HCEC 1CT (cell line): ENCODE data around the gene POT1.
"Not testable (repeated sequence)": the region's sequence is repeated elsewhere in the genome, so short reads cannot be mapped to it uniquely, and the experiment has no call there.

Experiments
- DNase-seq: peaks from one replicate; pipeline ENCODE4 v3.0.0-alpha.2; 2017

Gene POT1, protein sequence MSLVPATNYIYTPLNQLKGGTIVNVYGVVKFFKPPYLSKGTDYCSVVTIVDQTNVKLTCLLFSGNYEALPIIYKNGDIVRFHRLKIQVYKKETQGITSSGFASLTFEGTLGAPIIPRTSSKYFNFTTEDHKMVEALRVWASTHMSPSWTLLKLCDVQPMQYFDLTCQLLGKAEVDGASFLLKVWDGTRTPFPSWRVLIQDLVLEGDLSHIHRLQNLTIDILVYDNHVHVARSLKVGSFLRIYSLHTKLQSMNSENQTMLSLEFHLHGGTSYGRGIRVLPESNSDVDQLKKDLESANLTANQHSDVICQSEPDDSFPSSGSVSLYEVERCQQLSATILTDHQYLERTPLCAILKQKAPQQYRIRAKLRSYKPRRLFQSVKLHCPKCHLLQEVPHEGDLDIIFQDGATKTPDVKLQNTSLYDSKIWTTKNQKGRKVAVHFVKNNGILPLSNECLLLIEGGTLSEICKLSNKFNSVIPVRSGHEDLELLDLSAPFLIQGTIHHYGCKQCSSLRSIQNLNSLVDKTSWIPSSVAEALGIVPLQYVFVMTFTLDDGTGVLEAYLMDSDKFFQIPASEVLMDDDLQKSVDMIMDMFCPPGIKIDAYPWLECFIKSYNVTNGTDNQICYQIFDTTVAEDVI

DNA sequence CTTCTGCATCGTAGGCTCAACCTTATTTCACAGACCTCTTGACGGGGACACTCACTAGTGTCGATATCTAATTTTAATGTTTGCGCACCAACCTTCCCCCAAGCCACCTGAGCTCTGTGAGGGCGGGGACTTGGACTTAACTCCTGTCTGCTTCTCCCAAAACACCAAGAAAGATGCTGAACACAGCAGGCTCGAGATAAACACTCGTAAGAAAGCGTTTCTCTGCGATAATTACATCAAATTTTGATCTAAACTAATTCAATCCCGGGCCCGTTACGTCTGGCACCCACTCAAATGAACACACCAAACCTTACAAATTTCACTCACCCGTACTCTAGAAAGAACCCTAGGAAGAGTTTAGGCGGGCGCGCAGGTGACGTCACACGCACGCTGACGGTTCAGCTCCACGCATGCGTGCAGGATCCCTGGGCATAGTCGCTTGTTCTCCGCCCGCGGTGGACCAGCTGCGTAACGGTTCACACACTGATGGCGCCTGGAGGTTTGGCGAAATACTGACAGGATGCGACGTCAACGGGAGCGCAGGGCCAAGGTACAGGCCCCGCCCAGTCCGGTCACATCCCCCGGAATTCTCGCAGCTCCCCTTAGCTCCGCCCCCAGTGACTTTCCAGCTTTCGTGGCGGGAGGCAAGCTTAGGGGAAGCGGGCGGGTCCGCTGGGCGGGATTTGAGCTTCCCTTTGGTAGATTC, at the start of gene POT1:
Gene POT1, minus strand, starts transcription at position 359 of the 706 bp plus-strand sequence. CDS start 32,652 bp downstream, outside the sequence.
- DNase-seq = peak; percentile 100

DNA sequence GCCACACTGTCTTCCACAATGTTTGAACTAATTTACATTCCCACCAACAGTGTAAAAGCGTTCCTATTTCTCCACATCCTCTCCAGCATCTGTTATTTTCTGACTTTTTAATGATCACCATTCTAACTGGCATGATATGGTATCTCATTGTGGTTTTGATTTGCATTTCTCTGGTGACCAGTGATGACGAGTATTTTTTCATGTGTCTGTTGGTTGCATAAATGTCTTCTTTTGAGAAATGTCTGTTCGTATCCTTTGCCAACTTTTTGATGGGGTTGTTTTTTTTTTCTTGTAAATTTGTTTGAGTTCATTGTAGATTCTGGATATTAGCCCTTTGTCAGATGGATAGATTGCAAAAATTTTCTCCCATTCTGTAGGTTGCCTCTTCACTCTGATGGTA, 45.5 kb upstream of the POT1 start:
- not testable (repeated sequence) for DNase-seq

DNA sequence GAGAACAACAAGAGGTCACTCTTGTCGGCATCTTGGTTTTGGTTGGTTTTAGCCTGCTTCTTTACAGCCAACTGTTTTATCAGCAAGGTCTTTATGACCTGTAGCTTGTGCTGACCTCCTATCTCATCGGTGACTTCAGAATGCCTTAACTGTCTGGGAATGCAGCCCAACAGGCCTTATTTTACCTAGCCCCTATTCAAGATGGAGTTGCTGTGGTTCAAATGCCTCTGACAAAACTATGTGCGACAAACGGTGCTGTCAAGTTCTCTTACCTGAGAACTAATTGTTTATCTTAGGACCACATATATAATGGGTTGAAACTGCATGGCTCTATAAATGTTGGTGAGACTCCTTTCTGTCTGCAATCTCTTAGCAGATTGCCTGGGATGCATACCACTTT, 35.9 kb upstream of the POT1 start:
- DNase-seq = no peak

DNA sequence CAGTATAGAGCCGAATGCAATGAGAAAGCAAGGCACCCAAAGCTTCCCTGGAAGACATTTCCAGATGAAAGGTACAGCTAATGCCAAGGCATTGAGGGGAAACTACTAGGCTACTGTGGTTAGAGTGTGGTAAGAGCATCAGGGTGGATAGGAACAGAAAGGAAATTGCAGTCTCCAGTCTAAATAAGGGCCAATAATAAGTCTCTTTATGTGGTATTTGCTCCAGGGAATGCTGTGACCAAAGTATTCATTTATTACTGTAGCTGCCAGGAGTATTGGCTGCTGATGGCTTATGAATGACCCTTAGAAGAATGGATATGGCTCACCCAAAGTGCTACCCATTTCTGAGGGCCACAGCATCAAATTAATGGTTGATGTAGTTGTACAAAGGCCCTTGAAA, 30.1 kb upstream of the POT1 start:
- DNase-seq = no peak

DNA sequence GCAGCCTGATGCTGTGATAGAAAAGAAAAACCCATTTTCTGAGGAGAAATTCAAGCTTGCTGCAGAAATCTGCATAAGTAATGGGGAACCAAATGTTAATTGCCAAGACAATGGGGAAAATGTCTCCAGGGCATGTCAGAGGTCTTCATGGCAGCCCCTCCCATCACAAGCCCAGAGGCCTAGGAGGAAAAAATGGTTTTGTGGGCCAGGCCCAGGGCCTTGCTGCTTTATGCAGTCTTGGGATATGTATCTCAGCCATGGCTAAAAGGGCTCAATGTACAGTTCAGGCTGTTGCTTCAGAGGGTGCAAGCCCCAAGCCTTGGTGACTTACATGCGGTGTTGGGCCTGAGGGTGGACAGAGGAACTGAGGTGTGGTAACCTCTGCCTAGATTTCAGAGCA, 28.3 kb upstream of the POT1 start:
- DNase-seq = not testable (repeated sequence)

DNA sequence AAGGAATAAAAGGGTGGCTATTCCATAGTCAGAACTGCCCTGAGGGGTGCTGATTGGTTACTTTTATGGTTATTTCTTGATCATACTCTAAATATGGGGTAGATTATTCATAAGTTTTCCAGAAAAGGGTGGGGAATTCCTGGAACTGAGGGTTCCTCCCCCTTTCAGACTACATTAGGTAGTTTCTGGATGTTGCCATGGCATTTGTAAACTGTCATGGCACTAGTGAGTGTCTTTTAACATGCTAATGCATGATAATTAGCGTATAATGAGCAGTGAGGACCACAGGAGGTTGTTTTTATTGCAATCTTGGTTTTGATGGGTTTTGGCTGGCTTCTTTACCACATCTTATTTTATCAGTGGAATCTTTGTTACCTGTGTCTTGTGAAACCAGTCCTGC, 26.5 kb upstream of the POT1 start:
- no peak for DNase-seq

DNA sequence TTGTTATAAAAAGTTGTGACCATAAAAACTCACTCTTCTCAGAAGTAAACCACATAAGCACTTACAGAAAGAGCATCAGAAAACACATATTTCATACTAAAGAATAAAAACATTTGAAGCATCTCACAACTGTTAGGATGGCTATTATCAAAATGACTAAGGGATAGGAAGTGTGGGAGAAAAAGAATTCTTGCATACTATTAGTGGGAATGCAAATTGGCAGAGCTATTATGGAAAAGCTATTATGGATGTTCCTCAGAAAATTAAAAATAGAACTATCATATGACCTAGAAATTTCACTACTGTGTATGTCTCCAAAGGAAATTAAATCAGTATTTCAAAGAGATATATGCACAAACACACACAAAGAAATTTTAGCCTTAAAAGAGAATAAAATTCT, 25.2 kb upstream of the POT1 start:
- DNase-seq = no peak

DNA sequence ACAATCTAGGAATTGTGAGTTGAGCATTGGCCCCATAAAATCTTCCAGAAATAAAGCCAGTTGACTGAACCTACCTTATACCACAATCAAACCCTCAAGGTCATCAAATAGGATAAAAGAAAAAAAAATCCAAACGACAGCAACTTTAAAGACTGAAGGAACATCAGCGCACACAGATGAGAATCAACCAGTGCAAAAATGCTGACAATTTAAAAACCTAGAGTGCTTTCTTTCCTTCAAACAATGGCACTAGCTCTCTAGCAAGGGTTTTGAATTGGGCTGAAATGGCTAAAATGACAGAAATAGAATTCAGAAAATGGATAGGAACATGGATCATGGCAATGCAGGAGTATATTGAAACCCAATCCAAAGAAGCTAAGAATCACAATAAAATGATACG, 16.1 kb upstream of the POT1 start:
- DNase-seq = no peak

DNA sequence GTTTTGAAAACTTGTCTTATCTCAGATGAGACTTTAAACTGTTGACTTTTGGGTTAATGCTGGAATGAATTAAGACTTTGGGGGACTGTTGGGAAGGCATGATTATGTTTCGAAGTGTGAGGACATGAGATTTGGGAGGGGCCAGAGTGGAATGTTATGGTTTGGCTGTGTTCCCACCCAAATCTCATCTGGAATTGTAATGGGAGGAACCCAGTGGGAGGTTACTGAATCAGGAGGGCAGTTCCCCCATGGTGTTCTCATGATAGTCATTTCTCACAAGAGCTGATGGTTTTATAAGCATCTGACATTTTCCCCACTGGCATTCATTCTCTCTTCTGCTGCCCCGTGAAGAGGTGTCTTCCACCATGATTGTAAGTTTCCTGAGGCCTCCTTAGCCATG, 13.8 kb upstream of the POT1 start:
- DNase-seq = no peak

DNA sequence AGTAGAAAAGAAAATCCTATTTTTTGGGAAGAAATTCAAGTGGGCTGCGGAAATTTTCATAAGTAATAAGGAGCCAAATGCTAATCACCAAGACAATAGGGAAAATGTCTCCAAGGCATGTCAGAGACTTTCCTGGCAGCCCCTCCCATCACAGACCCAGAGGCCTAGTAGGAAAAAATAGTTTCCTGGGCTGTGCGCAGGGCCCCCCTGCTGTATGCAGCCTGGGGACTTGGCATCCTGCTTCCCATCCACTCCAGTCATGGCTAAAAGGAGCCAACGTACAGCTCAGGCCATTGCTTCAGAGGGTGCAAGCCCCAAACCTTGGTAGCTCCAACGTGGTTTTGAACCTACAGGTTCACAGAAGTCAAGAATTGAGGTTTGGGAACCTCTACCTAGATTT, 12.8 kb upstream of the POT1 start:
- no peak for DNase-seq

DNA sequence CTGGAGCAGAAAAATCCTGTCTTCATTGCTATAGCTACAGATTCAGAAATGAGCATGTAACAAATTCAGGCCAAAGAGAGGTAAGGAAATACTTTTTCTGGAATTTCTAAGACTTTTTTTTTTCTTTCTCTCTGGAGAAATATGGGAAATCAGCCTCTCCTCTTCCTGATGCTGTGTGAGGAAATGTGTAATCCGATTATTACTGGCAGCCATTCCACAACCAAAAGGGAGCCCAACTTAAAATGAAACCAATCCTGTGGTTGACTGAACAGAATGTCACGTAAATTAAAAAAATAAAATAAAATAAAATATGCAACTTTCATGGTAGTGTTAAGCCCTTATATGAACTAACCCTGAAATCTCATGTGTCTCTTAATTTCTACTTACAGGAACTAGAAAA, 10.7 kb upstream of the POT1 start:
- DNase-seq = peak; percentile 20

DNA sequence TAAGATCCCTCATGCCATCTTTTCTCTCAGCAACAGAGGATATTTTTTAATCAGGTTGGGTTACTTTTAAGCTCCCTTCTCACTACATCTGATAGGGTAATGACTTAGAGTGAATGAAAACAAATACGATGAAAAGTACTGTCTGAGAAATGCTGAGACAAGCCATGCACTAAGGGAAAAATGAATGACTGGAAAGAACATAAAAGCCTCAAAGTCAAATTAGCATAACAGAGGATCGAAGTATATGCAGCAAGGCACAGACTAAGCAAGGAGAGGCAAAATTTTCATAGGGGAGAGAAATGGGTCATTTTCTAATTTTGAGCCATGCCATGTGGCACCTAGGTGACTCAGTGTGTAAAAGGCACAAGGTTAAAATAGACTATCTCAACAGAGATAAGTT, 8.5 kb upstream of the POT1 start:
- DNase-seq = no peak

DNA sequence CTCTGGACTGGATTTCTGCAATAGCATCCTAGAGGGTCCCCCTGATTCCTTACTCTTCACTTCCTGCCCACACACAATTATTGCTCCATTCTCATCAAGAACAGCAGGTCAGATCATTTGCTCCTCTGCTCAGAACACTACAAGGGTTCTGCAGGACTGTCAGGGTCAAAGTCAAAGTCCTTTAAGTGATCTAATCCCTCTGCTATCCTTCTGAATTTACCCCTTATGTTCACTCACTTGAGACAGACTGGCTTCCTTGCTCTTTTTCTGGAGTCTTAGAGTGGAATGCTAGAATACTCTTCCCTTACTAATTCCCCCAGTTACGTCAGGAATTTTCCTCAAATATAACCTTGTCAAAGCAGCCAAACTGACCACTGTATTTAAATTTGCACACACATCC, 7.5 kb upstream of the POT1 start:
- no peak for DNase-seq

DNA sequence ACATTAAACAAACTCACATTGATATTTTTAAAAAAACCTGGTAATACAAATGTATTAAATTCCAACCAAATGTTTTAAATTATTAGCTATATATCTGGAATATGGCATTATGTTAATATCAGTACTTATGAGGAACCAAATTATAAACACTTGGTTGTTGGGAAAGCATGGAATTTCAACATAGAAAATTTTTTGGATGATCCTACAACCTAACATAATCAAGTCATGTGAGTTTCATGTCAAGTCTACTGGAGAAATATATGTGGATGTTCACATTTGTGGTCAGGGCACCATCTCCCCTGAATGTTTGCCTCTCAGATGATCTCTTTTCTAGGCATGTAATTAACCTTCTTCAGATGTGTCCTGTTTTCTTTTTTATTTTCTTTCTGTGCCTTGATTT, 5.2 kb upstream of the POT1 start:
- DNase-seq = no peak

DNA sequence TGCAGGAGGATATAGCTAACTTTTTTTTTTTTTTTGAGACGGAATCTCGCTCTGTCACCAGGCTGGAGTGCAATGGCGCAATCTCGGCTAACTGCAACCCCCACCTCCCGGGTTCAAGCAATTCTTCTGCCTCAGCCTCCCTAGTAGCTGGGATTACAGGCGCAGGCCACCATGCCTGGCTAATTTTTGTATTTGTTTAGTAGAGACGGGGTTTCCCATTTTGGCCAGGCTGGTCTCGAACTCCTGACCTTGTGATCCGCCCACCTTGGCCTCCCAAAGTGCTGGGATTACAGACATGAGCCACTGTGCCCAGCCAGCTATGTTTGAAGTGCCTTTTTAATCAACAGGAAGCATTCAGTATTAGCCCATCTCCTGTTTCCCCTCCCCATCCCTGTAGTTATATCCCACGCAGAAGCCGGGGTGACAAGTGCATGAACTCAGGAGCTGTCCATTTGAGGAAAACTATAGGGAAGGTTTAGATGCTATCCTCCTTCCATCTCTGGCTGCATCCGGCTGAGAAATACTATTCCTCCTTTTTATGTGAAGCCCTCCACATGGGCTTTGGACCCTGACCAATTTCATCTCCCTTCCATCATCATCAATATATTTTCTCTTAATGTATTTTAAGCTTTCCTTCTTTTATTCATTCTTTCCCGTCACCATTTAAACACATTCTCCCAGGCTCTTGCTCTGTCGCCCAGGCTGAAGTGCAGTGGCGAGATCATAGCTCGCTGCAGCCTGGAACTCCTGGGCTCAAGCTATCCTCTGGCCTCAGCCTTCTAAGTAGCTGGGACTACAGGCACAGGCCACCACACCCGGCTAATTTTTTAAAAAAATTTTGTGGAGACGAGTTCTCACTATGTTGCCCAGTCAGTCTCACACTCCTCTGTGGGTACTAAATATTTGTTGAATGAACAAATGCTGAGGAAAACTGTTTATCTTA, 1.3 kb upstream of the POT1 start:
- no peak for DNase-seq

DNA sequence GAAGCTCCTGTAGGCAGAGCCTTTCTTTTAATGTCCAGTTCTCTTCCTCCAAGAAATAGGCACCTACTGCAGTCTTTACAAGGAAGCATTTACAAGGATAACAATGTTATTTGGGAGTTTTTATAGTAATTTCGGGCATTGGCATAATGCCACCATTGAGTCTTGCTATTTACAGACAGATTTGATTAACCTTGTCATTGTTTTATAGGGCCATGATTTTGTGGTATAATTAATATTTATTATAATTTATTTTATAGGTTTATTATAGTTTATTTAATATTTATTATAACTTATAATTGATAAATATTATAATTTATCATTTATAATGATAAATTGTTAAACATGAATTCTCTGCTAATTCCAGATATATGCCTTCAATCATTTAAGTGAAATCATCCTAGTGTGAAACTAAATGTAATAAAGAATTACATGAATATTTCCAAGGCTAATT, 573 bp upstream of the POT1 start:
- no peak for DNase-seq

DNA sequence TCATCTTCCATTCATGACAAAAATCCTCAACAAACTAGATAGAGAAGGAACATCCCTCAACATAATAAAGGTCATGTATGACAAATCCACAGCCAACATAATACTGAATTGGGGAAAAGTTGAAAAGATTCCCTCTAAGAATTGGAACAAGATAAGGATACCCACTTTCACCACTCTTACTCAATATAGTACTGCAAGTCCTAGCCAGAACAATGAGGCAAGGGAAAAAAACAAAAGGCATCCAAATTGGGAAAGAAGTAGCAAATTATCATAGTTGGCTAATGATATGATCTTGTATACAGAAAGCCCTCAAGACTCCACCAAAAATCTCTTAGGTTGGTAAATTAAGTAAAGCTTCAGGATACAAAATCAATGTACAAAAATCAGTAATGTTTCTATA, 4.7 kb downstream of the POT1 start:
- no peak for DNase-seq

DNA sequence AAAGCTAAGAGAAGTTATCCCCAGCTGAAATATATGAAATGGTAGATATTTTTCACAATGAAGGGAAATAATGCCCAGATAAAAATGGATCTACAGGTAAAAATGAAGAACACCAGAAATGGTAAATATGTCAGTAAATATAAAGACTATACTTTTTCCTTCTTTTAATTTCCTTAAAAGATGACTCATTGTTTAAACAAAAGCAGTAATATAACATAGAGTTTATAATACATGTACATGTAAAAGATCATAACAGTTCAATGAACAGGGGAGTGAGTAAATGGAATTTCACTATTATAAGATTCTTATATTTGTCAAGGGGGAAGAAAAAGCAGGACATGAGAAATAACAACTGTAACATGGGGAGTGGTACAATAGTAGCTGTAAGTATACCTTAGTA, 7.4 kb downstream of the POT1 start:
- DNase-seq = no peak

DNA sequence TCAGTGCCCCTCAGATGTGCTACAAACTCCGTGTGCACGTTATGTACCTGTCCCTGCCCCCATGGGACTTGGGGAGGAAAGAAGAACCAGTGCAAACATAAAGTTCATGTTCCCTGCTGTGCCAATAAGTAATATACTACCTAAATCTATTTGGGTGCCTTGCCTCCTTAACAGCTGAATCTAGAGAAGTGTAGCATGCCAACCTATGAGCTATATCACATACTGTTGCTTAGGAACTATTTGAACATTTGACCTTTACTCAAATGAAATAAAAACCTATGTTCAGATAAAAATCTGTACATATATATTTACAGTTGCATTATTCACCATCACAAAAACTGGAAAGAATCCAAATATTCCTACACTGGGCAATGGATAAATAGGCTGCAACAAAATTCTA, 9.8 kb downstream of the POT1 start:
- DNase-seq = no peak

DNA sequence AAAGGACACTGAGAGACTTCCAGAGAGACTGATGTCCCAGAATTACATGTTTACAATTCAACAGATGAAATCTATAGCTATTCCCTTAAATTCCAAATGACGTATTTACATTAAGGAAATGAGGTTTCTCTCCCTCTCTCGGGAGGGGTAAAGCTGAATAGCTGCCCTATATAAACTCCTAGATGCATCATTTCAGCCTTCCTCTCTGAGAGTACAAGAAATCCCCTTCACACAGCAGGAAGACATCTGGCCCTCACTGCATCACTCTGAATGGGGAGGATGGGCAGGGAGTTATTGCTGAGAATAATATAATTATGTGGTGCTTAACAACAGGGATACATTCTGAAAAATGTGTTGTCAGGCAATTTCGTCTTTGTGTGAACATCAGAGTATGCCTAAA, 11.0 kb downstream of the POT1 start:
- DNase-seq = no peak

DNA sequence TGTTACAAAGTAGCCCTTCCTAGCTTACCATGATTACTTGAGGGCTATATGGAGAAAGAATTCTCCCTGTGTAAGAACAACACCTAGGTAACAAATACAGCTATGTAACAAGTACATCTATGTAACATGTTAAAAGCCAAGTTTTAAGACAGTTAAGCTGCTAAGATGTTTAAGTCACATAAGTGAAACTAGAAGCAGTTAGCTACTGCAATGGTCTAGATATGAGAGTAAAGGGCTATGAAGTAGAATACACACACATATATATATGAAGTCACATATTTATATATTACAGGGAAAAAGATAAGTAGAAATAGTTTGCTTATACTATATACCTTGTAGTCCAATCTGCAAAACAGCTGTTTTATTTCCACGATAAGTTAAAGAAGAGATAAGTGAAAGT, 14.4 kb downstream of the POT1 start:
- DNase-seq = no peak

DNA sequence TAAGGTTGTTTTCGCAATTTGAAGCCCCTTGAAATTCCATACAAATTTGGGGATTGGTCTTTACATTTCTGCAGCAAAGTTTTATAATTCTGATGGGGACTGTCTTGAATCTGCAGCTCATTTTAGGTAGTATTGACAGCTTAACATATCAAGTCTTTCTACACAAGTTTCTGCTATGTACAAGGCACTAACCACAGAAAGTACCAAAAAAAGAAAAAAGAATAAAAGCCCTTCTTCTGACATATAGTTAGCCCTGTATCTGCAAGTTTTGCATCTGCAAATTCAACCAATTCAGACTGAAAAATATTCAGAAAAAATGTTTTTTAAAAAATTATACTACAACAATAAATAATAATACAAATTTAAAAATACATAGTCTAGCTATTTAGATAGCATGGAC, 15.3 kb downstream of the POT1 start:
- DNase-seq = no peak

DNA sequence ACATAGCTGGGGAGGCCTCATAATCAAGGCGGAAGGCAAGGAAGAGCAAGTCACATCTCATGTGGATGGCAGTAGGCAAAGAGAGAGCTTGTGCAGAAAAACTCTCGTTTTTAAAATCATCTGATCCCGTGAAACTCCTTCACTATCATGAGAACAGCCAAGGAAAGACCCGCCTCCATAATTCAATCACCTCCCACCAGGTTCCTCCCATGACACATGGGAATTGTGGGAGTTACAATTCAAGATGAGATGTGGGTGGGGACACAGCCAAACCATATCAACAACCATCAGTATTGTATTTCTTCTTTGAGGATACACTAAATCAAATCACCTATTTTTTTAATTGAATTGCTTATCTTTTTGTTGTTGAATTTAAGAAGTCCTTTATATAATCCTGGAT, 16.7 kb downstream of the POT1 start:
- DNase-seq = no peak
